Neural crest cell (in vitro differentiated cells): ENCODE measurements around the gene STK33. TPM values are rescaled to one million over a fixed set of nuclear protein-coding genes. Genes with fewer than 3 reads are reported as not detected.

Experiments used
- DNase-seq: peaks from one replicate; pipeline ENCODE4 v3.0.0; 2021; ENCODE audit warnings: low read depth, mixed read lengths, low spot score
- H3K27ac Mint-ChIP-seq: one replicate; pipeline ENCODE4 v1.8.0; 2021; ENCODE audit warnings: mild to moderate bottlenecking, mixed read lengths; ENCODE audit not compliant: unreplicated experiment
- H3K27me3 Mint-ChIP-seq: 2 replicates; pipeline ENCODE4 v1.8.0; 2021; ENCODE audit warnings: low read depth, mild to moderate bottlenecking, mixed read lengths
- H3K36me3 Mint-ChIP-seq: 2 replicates; pipeline ENCODE4 v1.8.0; 2021; ENCODE audit warnings: low read depth, mild to moderate bottlenecking, mixed read lengths
- H3K4me1 Mint-ChIP-seq: 2 replicates; pipeline ENCODE4 v1.8.0; 2021; ENCODE audit warnings: mixed read lengths
- H3K4me3 Mint-ChIP-seq: one replicate; pipeline ENCODE4 v1.8.0; 2021; ENCODE audit warnings: mild to moderate bottlenecking, mixed read lengths
- H3K9me3 Mint-ChIP-seq: 2 replicates; pipeline ENCODE4 v1.8.0; 2021; ENCODE audit warnings: mixed read lengths
- CTCF ChIP-seq: fragments of 200-600 bp; sonication (generic); conservative IDR thresholded peaks from 2 replicates; pipeline ENCODE4 v1.5.0; 2021; ENCODE audit warnings: antibody characterized with exemption, mild to moderate bottlenecking
- total RNA-seq: library from RNA; stranded (reverse); gene quantifications from 2 replicates; pipeline ENCODE4 v1.2.1, GENCODE V29; 2021

The STK33 gene
- total RNA-seq, 1 donor from 2014 or later, result 17.3 TPM

DNA sequence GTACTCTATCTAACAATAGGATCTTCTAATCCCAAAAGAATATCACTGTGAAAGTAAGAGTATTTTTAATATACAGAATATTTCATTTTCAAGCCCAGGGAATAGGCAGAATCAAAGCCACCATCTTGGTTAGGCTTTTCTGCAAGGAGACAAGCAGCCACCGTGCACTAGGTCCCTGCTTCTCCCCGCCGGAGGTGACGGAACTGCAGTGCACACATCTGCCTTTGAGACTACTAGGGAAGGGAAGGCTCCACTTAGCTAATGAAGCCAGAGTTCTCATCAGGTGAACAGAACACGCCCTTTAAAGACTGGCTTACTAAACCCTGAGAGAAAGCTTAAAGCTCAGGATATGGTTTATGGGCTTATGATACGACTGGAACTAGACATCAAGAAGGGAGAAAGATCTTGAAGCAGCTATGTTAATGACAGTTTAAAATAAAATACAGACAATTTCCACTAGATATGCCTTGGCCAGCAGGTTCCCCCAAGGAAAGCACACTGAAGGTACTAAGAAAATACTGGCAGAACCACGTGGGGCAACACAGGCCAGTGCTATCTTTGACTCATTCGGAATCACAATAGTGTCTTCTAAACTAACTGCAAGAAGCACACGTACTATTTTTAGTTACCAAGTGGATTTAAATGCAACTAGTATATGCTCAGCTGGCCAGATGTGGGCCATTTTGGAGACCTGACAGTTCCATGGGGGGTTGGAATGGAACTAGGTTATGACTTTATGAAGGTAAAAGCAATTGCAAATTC is 203.0 kb downstream of the STK33 start:
- no peak for TF ChIP-seq CTCF
- Mint-ChIP-seq H3K27me3 (no peaks in the 10 kb centered on the region), H3K9me3 (no peaks in the 10 kb centered on the region), H3K4me1 (peaks cover 35% of the 10 kb centered on the region), H3K4me3 (no peak overlapping the region), H3K27ac (no peak overlapping the region), H3K36me3 (no peaks in the 10 kb centered on the region)
- DNase-seq, result no peak

- H3K27me3 Mint-ChIP-seq, result no peaks in the 10 kb centered on the region
- peaks cover 5% of the 10 kb centered on the region for H3K36me3 Mint-ChIP-seq
- peak overlapping the region; percentile 73 for H3K27ac Mint-ChIP-seq
- peaks cover 46% of the 10 kb centered on the region for H3K4me1 Mint-ChIP-seq
- TF ChIP-seq CTCF, result no peak
- H3K9me3 Mint-ChIP-seq, result peaks cover 5% of the 10 kb centered on the region
- no peak for DNase-seq
- no peak overlapping the region for H3K4me3 Mint-ChIP-seq
These were observed 204.7 kb downstream of the STK33 start for GRCh38 chr11:8389029-8389996.

DNA sequence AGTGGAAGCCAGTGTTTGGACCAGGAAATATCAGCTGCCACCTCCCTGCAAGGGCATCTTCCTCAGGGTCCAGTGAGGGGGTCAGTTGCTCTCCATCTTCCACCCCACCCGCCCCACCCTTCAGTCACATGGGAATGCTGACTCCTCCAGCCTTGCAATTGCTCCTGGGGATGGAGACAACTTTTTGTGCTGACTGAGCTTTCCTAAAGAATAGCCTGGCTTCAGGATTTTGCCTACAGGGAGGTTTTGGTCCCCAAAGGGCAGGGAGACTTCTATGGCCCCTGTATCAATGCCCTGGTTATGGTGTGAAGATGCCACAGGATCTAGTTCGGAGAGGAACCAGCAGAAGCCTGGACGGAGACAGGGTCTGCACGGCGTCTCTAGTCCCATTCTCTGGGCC is 206.3 kb downstream of the STK33 start:
- no peak for TF ChIP-seq CTCF
- Mint-ChIP-seq H3K27me3 (no peaks in the 10 kb centered on the region), H3K36me3 (peaks cover 5% of the 10 kb centered on the region), H3K9me3 (peaks cover 5% of the 10 kb centered on the region), H3K4me1 (peaks cover 48% of the 10 kb centered on the region), H3K27ac (no peak overlapping the region), H3K4me3 (no peak overlapping the region)
- no peak for DNase-seq

- H3K4me1 Mint-ChIP-seq, result peaks cover 46% of the 10 kb centered on the region
- no peak for TF ChIP-seq CTCF
- no peaks in the 10 kb centered on the region for H3K27me3 Mint-ChIP-seq
- no peak overlapping the region for H3K27ac Mint-ChIP-seq
- peaks cover 5% of the 10 kb centered on the region for H3K36me3 Mint-ChIP-seq
- H3K9me3 Mint-ChIP-seq, result peaks cover 5% of the 10 kb centered on the region
- DNase-seq, result no peak
- H3K4me3 Mint-ChIP-seq, result no peak overlapping the region
These were observed 206.9 kb downstream of the STK33 start for GRCh38 chr11:8387141-8387540.

GRCh38 chr11:8386134-8386864 is 207.7 kb downstream of the STK33 start:
- peaks cover 5% of the 10 kb centered on the region for H3K9me3 Mint-ChIP-seq
- DNase-seq, result no peak
- TF ChIP-seq CTCF, result no peak
- peaks cover 40% of the 10 kb centered on the region for H3K4me1 Mint-ChIP-seq
- no peak overlapping the region for H3K27ac Mint-ChIP-seq
- H3K27me3 Mint-ChIP-seq, result no peaks in the 10 kb centered on the region
- H3K4me3 Mint-ChIP-seq, result no peak overlapping the region
- peaks cover 5% of the 10 kb centered on the region for H3K36me3 Mint-ChIP-seq
